Measurements from ENCODE around the gene ZNF143. TPM values are rescaled to one million over a fixed set of nuclear protein-coding genes. Genes with fewer than 3 reads are reported as not detected.
"Not testable (repeated sequence)": the region's sequence is repeated elsewhere in the genome, so short reads cannot be mapped to it uniquely, and the experiment has no call there.

The ZNF143 gene
- total RNA-seq: 38.6 and 39.2 TPM in 2 replicates

GRCh38 chr11:9460322-9461062 lies at the start of gene ZNF143:
ZNF143 (plus strand) TSS chr11:9461012; CDS start chr11:9471309, 10,297 bp downstream.
- peak within 1 kb of the TSS; percentile 98 for H3K27ac Mint-ChIP-seq
- H3K36me3 Mint-ChIP-seq (ENCODE audit: low read depth): peaks cover 16% of the 10 kb centered on the region
- peak; percentile 100 for DNase-seq
- peaks cover 23% of the 10 kb centered on the region for H3K4me1 Mint-ChIP-seq
- peak within 1 kb of the TSS; percentile 97 for H3K4me3 Mint-ChIP-seq
- no peaks in the 10 kb centered on the region for H3K27me3 Mint-ChIP-seq
- H3K9me3 Mint-ChIP-seq: peaks cover 3% of the 10 kb centered on the region
- intact Hi-C loops (cut with micrococcal nuclease): loop anchor here (1.0 to 5.0 kb wide), 13 partner anchors 47 to 1397 kb away; partner anchors contain the start of genes ADM, EIF4G2, IPO7 and NRIP3

GRCh38 chr11:9428706-9429105 lies 32.1 kb upstream of the ZNF143 start:
- Mint-ChIP-seq H3K9me3 (no peaks in the 10 kb centered on the region), H3K27me3 (no peaks in the 10 kb centered on the region), H3K27ac (no peak overlapping the region), H3K36me3 (ENCODE audit: low read depth) (peaks cover 69% of the 10 kb centered on the region), H3K4me3 (no peak overlapping the region), H3K4me1 (no peaks in the 10 kb centered on the region)
- intact Hi-C loops (cut with micrococcal nuclease): no loop called here
- DNase-seq: no peak

- H3K4me1 Mint-ChIP-seq: peaks cover 5% of the 10 kb centered on the region
- no peaks in the 10 kb centered on the region for H3K27me3 Mint-ChIP-seq
- intact Hi-C loops (cut with micrococcal nuclease): no loop called here
- H3K27ac Mint-ChIP-seq: no peak overlapping the region
- no peak for DNase-seq
- H3K36me3 Mint-ChIP-seq (ENCODE audit: low read depth): peaks cover 68% of the 10 kb centered on the region
- no peaks in the 10 kb centered on the region for H3K9me3 Mint-ChIP-seq
- no peak overlapping the region for H3K4me3 Mint-ChIP-seq
Observed at GRCh38 chr11:9438611-9439010, 22.2 kb upstream of the ZNF143 start.

DNA sequence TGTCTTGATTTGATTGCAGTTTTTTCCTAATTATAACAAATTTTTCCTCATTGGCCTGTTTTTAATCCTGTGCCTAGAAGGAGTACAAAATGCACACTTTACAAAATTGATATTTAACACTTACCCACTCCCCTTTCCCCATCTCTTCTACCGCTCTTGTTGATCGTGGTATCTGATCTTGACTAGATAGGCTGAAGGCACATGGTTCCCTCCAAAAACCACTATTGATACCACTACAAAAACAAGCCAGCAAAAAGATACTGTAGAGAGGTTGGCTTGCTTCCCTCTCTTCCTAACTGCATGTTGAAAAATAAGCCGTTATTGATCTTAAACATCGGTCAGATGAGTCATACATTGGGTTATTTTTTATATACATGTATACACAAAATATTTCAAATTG lies 14.6 kb upstream of the ZNF143 start:
- Mint-ChIP-seq H3K27me3 (no peaks in the 10 kb centered on the region), H3K4me1 (peaks cover 6% of the 10 kb centered on the region), H3K9me3 (no peaks in the 10 kb centered on the region), H3K36me3 (ENCODE audit: low read depth) (peaks cover 57% of the 10 kb centered on the region), H3K27ac (peak overlapping the region; percentile 32), H3K4me3 (no peak overlapping the region)
- DNase-seq: no peak
- intact Hi-C loops (cut with micrococcal nuclease): no loop called here

GRCh38 chr11:9448576-9449352 lies 12.0 kb upstream of the ZNF143 start:
- H3K27ac Mint-ChIP-seq: no peak overlapping the region
- intact Hi-C loops (cut with micrococcal nuclease): no loop called here
- H3K36me3 Mint-ChIP-seq (ENCODE audit: low read depth): peaks cover 43% of the 10 kb centered on the region
- H3K4me1 Mint-ChIP-seq: peaks cover 6% of the 10 kb centered on the region
- no peak for DNase-seq
- no peaks in the 10 kb centered on the region for H3K27me3 Mint-ChIP-seq
- H3K4me3 Mint-ChIP-seq: no peak overlapping the region
- peaks cover 4% of the 10 kb centered on the region for H3K9me3 Mint-ChIP-seq

DNA sequence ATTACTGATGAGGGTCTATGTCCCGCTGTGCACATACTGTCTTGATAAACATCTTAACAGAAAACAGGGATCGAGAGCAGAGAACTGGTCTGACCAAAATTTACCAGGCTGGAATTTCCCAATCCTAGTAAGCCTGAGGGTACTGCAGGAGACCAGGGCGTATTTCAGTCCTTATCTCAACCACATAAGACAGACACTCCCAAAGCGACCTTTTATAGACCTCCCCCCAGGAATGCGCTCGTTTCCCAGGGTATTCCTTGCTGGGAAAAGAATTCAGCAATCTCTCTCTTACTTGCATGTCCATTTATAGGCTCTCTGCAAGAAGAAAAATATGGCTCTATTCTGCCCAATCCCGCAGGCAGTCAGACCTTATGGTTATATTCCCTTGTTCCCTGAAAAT lies 8.8 kb upstream of the ZNF143 start:
- H3K4me1 Mint-ChIP-seq; intact Hi-C loops (cut with micrococcal nuclease); DNase-seq; H3K9me3 Mint-ChIP-seq; H3K27ac Mint-ChIP-seq; H3K4me3 Mint-ChIP-seq; H3K27me3 Mint-ChIP-seq: not testable (repeated sequence)
- peaks cover 25% of the 10 kb centered on the region for H3K36me3 Mint-ChIP-seq (ENCODE audit: low read depth)

- Mint-ChIP-seq H3K4me3 (no peak overlapping the region), H3K36me3 (ENCODE audit: low read depth) (peaks cover 13% of the 10 kb centered on the region), H3K27me3 (no peaks in the 10 kb centered on the region), H3K27ac (no peak overlapping the region), H3K9me3 (peaks cover 7% of the 10 kb centered on the region), H3K4me1 (peaks cover 2% of the 10 kb centered on the region)
- intact Hi-C loops (cut with micrococcal nuclease): no loop called here
- no peak for DNase-seq
Observed at GRCh38 chr11:9455722-9456121, 5.1 kb upstream of the ZNF143 start.

GRCh38 chr11:9459667-9460321 lies 1.0 kb upstream of the ZNF143 start:
- Mint-ChIP-seq H3K4me3 (peak overlapping the region; percentile 97), H3K27me3 (no peaks in the 10 kb centered on the region), H3K4me1 (peaks cover 23% of the 10 kb centered on the region), H3K9me3 (peaks cover 3% of the 10 kb centered on the region), H3K27ac (peak overlapping the region; percentile 98), H3K36me3 (ENCODE audit: low read depth) (peaks cover 16% of the 10 kb centered on the region)
- intact Hi-C loops (cut with micrococcal nuclease): loop anchor here (1.0 to 5.0 kb wide), 13 partner anchors 48 to 1398 kb away; partner anchors contain the start of genes ADM, EIF4G2, IPO7 and NRIP3
- peak; percentile 79 for DNase-seq

DNA sequence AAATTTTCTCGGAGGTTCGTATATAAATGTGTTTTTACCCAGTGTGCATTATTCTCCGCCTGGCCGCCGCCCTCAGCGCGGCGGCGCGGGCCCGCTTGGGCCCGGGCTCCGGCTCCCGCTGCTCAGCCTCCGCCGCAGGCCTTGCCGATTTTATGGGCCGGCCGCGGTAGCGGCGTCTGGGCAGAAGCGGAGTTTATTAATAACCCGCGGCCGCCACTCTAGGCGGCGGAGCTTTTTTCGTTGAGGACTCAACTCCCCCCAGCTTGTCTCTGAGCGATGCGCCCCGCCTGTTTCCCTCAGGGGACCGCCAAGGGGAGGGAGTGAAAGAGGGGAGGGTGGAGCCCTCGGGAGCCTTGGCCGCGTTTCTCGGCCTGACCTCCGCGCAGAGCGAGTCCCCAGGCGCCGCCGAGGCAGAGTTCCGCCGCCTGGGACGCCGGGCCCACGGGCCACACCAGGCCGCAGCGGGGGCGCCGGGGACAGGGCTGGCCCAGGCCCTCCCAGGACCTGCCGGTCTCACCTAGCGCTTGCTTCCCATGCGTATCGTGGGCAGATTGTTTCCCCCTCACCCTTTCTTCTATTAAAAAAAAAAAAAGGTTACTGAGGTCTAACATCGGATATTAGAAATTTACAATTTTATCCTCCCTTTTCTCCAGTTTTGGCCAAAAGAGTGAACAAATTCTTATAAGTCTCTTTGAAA lies 399 bp downstream of the ZNF143 start:
- H3K27ac Mint-ChIP-seq: peak overlapping the region; percentile 98
- intact Hi-C loops (cut with micrococcal nuclease): loop anchor here (2.0 to 5.0 kb wide), 10 partner anchors 46 to 1396 kb away; partner anchors contain the start of genes ADM, EIF4G2, NRIP3 and TMEM9B
- H3K36me3 Mint-ChIP-seq (ENCODE audit: low read depth): peaks cover 16% of the 10 kb centered on the region
- peak; percentile 94 for DNase-seq
- peaks cover 23% of the 10 kb centered on the region for H3K4me1 Mint-ChIP-seq
- H3K27me3 Mint-ChIP-seq: no peaks in the 10 kb centered on the region
- H3K4me3 Mint-ChIP-seq: peak overlapping the region; percentile 97
- H3K9me3 Mint-ChIP-seq: peaks cover 3% of the 10 kb centered on the region

DNA sequence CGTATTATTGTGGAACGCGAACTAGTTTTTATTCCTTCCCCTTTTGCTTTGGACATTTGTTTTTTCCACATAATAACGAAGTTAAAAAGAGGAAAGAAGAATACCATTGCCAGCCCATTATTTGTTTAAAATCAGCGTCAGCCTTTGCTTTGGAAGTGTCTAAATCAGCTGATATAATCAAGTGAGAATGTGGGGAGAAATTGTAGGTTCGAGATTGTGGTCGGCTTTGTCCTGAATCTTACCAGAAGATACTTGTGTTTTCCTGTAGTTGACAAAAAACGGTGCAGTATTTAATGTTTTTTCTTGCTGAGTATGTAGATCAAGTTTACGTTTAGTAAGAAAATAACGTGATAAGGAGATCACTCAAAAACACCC lies 935 bp downstream of the ZNF143 start:
- peaks cover 3% of the 10 kb centered on the region for H3K9me3 Mint-ChIP-seq
- H3K27me3 Mint-ChIP-seq: no peaks in the 10 kb centered on the region
- intact Hi-C loops (cut with micrococcal nuclease): loop anchor here (2.0 to 5.0 kb wide), 10 partner anchors 46 to 1396 kb away; partner anchors contain the start of genes ADM, EIF4G2, NRIP3 and TMEM9B
- peaks cover 18% of the 10 kb centered on the region for H3K36me3 Mint-ChIP-seq (ENCODE audit: low read depth)
- peak overlapping the region; percentile 98 for H3K27ac Mint-ChIP-seq
- peaks cover 23% of the 10 kb centered on the region for H3K4me1 Mint-ChIP-seq
- peak; percentile 67 for DNase-seq
- H3K4me3 Mint-ChIP-seq: peak overlapping the region; percentile 97

DNA sequence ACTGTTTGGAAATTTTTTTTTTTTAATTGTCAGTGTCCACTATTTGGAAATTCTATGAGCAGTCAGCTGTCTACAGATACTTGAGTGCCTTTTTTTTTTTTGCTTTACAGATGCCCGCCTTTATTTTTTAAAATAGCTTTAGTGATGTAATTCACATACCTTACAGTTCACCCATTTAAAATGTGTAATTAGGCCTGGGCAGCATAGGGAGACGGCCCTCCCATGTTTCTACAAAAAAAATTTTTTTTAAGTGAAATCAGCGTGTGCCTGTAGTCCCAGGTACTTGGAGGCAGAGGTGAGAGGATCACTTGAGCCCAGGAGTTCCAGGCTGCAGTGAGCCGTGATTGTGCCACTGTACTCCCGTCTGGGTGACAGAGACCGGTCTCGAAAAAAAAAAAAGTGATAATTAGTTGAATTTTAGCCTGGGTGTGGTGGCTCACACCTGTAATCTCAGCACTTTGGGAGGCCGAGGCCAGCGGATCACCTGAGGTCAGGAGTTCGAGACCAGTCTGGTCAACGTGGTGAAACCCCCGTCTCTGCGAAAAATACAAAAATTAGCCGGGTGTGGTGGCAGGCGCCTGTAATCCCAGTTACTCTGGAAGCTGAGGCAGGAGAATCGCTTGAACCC lies 1.5 kb downstream of the ZNF143 start:
- intact Hi-C loops (cut with micrococcal nuclease): loop anchor here (5.0 kb wide), 7 partner anchors 45 to 1395 kb away; partner anchors contain the start of genes ADM, EIF4G2, NRIP3 and TMEM9B
- Mint-ChIP-seq H3K27ac (peak overlapping the region; percentile 98), H3K4me1 (peaks cover 23% of the 10 kb centered on the region), H3K27me3 (no peaks in the 10 kb centered on the region), H3K36me3 (ENCODE audit: low read depth) (peaks cover 21% of the 10 kb centered on the region), H3K9me3 (peaks cover 3% of the 10 kb centered on the region), H3K4me3 (peak overlapping the region; percentile 97)
- DNase-seq: peak; percentile 61

DNA sequence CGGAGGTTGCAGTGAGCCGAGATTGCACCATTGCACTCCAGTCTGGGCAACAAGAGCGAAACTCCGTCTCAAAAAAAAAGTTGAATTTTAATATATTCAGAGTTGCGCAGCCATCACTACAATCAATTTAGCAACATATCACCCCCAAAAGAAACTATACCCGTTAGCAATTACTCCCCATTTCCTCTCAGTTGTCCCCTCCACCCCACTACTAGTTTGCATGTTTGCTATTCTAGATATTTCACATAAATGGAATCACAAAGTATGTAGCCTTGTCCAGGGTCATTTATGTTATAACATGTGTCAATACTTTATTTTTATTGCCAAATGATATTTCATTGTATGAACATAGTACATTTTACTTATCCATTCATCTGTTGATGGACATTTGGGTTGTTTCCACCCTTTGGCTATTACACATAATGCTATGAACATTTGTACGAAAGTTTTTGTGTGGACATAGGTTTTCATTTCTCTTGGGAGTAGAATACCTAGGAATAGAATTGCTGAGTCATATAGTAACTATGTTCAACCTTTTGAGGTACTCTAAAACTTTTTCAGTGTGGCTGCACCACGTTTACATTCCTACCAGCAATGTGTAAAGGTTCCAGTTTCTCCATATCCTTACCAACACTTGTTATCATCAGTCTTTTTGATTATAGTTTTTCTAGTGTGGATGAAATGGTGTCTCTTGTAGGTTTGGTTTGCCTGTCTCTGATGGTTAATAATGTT lies 2.2 kb downstream of the ZNF143 start:
- Mint-ChIP-seq H3K27ac (peak overlapping the region; percentile 90), H3K27me3 (no peaks in the 10 kb centered on the region), H3K4me1 (peaks cover 23% of the 10 kb centered on the region), H3K9me3 (peaks cover 3% of the 10 kb centered on the region), H3K36me3 (ENCODE audit: low read depth) (peaks cover 21% of the 10 kb centered on the region), H3K4me3 (peak overlapping the region; percentile 97)
- no peak for DNase-seq
- intact Hi-C loops (cut with micrococcal nuclease): loop anchor here (5.0 kb wide), 7 partner anchors 44 to 1394 kb away; partner anchors contain the start of genes ADM, EIF4G2, NRIP3 and TMEM9B

All from activated CD4-positive, alpha-beta T cell treated with anti-CD3 and anti-CD28 coated beads, Interleukin-2, amount 10 ng/mL, durations not matched to agents 24 days and 14 days (primary cell).